Mesodermal cell (in vitro differentiated cells): Measurements from ENCODE around the gene ZNF670. TPM values are rescaled to one million over a fixed set of nuclear protein-coding genes. Genes with fewer than 3 reads are reported as not detected.
"Not testable (repeated sequence)": the region's sequence is repeated elsewhere in the genome, so short reads cannot be mapped to it uniquely, and the experiment has no call there.

Experiments
- H3K27ac ChIP-seq: 2 replicates; pipeline ENCODE4 v1.7.0; 2013; ENCODE audit warnings: mild to moderate bottlenecking, low read depth, low read length, moderate library complexity; ENCODE audit not compliant: severe bottlenecking
- H3K36me3 ChIP-seq: 2 replicates; pipeline ENCODE4 v1.7.1; 2013; ENCODE audit warnings: mild to moderate bottlenecking, low read length, moderate library complexity; ENCODE audit not compliant: control insufficient read depth, insufficient read depth
- H3K4me1 ChIP-seq: one replicate; pipeline ENCODE4 v1.7.1; 2013; ENCODE audit warnings: mild to moderate bottlenecking, low read length; ENCODE audit not compliant: insufficient read depth, control insufficient read depth, poor library complexity, severe bottlenecking
- H3K4me3 ChIP-seq: 2 replicates; pipeline ENCODE4 v1.7.0; 2013; ENCODE audit warnings: low read length, control low read depth, mild to moderate bottlenecking; ENCODE audit not compliant: insufficient read depth, poor library complexity, severe bottlenecking; ENCODE audit errors: extremely low read depth
- H3K9me3 ChIP-seq: 2 replicates; pipeline ENCODE4 v1.7.1; 2013; ENCODE audit warnings: mild to moderate bottlenecking, low read length, moderate library complexity; ENCODE audit not compliant: control insufficient read depth
- WGBS, 2 experiments: methylation state at CpG; one replicate each; pipeline ENCODE4 v1.1.5; 2013; ENCODE audit warnings: missing lambda C conversion rate in 2 of 2; ENCODE audit not compliant: insufficient coverage in 2 of 2; 5-methylcytosine and 5-hydroxymethylcytosine counted together
- polyA plus RNA-seq, 2 experiments: library from polyadenylated mRNA; stranded (reverse); fragments of 50-300 nt; gene quantifications; one replicate each; pipeline ENCODE4 v1.2.3, GENCODE V29; 2013

The ZNF670 gene
- 7.5 TPM for polyA plus RNA-seq (2013, experiment 1 of 2)
- polyA plus RNA-seq (2013, experiment 2 of 2) = 7.7 TPM

DNA sequence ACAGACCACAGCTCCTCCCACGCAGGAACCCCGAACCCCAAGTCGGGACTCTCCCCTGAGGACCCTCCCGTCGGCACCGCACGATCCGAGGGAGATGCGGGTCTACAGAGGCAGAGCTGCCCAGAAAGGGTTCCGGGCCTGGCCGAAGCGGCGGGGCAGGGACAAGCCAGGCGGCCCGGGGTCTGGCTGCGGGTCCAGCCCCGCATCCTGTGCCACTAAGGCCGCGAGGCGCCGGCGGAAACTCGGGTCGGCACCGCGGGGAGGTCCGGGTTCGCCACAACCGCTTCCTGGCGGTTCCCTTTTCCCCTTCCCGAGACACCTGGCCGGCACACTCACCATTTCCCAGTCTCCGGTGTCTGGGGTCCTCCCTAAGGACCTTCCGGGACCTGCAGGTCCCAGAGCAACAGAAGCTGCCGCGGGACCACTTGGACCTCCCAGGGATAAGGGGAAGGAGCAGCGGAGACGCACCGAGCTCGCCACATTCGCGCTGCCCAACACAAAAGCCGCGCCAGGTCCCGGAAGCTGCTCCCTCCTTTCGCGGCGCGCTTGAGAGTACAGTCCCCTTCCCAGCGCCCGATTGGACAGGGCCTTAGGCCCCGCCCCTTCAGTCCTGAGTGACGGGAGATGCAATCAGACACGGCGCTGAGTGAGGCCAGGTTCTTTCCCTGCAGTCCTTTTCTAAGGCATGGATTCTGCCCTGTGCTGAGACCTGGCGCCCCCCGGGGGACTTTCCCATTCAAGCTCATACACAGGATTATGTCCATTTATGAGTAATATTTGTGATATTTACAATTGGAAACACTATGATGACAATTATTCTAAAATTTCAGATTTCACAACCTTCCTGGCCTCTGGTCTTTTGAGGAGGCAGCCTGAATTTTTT lies at the start of gene ZNF670:
ZNF670 (minus strand) TSS at position 554 of the 883 bp plus-strand sequence; CDS start at position 339, 215 bp downstream.
- H3K27ac ChIP-seq = peak within 1 kb of the TSS; percentile 84
- 0 to 1% methylated on average over 42 to 52 of the region's 57 CpGs for WGBS, 2 experiments

DNA sequence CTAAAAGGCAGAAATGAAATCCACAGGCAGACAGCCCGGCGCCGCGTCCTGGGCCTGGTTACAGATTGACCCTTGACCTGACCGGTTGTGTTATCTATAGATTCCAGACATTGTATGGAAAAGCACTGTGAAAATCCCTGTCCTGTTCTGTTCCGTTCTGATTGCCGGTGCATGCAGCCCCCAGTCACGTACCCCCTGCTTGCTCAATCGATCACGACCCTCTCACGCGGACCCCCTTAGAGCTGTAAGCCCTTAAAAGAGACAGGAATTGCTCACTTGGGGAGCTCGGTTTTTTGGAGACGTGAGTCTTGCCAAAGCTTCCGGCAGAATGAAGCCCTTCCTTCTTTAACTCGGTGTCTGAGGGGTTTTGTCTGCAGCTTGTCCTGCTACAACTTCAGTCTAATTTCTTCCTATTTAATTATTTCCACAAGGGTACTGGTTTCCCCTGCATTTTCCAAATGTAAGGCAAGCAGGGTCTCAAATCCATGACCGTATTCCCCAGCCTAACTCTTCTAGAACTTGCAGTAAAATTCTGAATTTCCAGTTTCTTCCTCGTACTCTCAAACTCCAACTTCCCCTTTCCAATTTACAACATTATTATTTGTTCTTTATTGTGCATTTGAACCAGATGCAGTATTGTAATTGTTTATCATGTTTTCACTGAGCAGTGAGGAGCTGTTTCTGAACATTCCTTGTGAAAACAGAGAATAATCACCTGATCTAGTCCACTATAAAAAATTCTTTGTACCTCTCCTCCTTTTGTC lies 49.1 kb upstream of the ZNF670 start:
- Histone ChIP-seq H3K36me3 (peaks cover 33% of the 10 kb centered on the region), H3K4me3 (peak overlapping the region; percentile 41)
- not testable (repeated sequence) for H3K9me3 ChIP-seq, H3K4me1 ChIP-seq, H3K27ac ChIP-seq
- WGBS, 2 experiments = 43 to 56% methylated on average over 1 to 3 of the region's 18 CpGs

More for the DNA sequence above, at the start of gene ZNF670:
- Histone ChIP-seq H3K4me1 (no peaks in the 10 kb centered on the region), H3K36me3 (peaks cover 35% of the 10 kb centered on the region), H3K9me3 (peaks cover 31% of the 10 kb centered on the region), H3K4me3 (peak within 1 kb of the TSS; percentile 89)

GRCh38 chr1:247126601-247127000 lies 48.0 kb upstream of the ZNF670 start:
- not testable (repeated sequence) for H3K4me3 ChIP-seq, H3K27ac ChIP-seq, H3K4me1 ChIP-seq, H3K9me3 ChIP-seq
- peaks cover 28% of the 10 kb centered on the region for H3K36me3 ChIP-seq
- no CpG with 5 or more reads among the region's 46 CpGs for WGBS, 2 experiments

DNA sequence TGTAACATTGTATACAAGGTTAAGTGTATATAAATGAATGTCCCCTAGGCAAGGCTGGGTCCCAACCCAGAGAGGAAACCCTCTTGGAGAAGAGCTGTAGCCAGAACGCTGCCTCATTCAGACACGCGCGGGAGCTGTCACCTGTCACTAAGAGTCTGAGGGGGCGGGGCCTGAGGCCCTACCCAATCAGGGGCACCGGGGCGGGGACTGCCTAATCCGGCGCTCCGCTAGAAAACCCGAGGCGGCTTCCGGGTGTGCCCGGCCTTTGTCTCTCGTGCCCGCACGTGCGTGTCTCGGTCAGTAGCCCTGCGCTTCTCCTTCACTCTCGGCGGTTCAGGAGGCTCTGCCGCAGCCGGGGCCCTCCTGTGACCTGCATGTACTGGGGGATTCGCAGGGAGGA lies 47.6 kb upstream of the ZNF670 start:
- H3K27ac ChIP-seq, H3K4me1 ChIP-seq, H3K9me3 ChIP-seq, H3K4me3 ChIP-seq: not testable (repeated sequence)
- no CpG with 5 or more reads among the region's 25 CpGs for WGBS, 2 experiments
- H3K36me3 ChIP-seq = peaks cover 23% of the 10 kb centered on the region

GRCh38 chr1:247121382-247121781 lies 42.8 kb upstream of the ZNF670 start:
- H3K9me3 ChIP-seq = no peaks in the 10 kb centered on the region
- no peak overlapping the region for H3K27ac ChIP-seq
- WGBS, 2 experiments = 80 to 81% methylated on average over 1 to 2 of the region's 6 CpGs
- peaks cover 9% of the 10 kb centered on the region for H3K36me3 ChIP-seq
- H3K4me1 ChIP-seq = no peaks in the 10 kb centered on the region
- no peak overlapping the region for H3K4me3 ChIP-seq

DNA sequence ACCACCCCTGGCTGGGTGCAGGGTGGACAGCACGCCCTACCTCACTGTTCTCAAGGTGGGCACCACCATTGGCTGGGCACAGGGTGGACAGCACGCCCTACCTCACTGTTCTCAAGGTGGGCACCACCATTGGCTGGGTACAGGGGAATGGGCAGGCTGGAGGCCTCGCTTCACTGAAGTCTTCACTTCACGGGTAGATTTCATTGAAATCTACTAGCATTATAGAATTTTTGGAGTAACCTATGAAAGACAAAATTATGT lies 41.7 kb upstream of the ZNF670 start:
- not testable (repeated sequence) for H3K4me1 ChIP-seq, H3K27ac ChIP-seq, H3K4me3 ChIP-seq, H3K36me3 ChIP-seq, H3K9me3 ChIP-seq
- WGBS, 2 experiments = 83 to 100% methylated on average over 1 to 2 of the region's 4 CpGs

DNA sequence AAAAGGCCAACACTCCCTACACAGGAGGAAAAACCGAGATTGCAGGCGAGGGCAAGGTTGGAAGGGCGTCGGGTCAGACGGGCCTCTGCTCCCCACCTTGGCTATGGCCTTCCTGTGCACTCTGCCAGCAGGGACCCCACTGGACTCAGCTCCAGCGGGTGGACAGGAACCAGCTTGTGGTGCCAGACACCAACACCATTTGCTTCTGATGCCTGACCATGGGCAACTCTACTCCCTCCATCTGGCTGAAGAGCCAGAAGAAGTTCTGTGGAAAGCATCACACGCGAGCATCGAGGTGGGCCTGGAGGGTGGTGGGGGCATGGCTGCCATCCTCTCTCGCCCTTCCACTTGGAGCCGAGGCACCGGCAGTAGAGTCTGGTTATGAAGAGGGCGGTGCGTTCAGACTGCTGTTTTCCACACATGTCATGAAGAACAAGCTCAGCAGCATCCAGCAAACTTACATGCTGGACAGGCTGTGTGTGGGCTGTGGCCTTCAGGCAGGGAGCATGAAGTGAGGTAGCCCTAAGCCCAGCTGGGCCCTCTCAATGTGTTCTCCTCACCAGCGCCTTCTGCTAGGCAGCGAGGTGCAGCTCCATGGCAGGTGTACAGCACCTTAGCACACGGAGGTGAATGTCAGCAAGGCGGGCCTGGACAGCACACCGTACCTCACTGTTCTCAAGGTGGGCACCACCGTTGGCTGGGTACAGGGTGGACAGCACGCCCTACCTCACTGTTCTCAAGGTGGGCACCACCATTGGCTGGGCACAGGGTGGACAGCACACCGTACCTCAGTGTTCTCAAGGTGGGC lies 41.2 kb upstream of the ZNF670 start:
- WGBS, 2 experiments = 93 to 95% methylated on average over 20 of the region's 22 CpGs
- no peaks in the 10 kb centered on the region for H3K9me3 ChIP-seq
- peaks cover under 1% of the 10 kb centered on the region for H3K36me3 ChIP-seq
- no peak overlapping the region for H3K27ac ChIP-seq
- no peak overlapping the region for H3K4me3 ChIP-seq
- H3K4me1 ChIP-seq = no peaks in the 10 kb centered on the region

GRCh38 chr1:247118946-247119446 lies 40.4 kb upstream of the ZNF670 start:
- Histone ChIP-seq H3K36me3 (no peaks in the 10 kb centered on the region), H3K27ac (no peak overlapping the region), H3K4me3 (no peak overlapping the region), H3K4me1 (no peaks in the 10 kb centered on the region), H3K9me3 (no peaks in the 10 kb centered on the region)
- 55 to 75% methylated on average over 9 of the region's 11 CpGs for WGBS, 2 experiments

- WGBS, 2 experiments = 87 to 89% methylated on average over 5 to 7 of the region's 12 CpGs
- no peak overlapping the region for H3K27ac ChIP-seq
These were observed 36.9 kb upstream of the ZNF670 start for GRCh38 chr1:247115545-247115944.

DNA sequence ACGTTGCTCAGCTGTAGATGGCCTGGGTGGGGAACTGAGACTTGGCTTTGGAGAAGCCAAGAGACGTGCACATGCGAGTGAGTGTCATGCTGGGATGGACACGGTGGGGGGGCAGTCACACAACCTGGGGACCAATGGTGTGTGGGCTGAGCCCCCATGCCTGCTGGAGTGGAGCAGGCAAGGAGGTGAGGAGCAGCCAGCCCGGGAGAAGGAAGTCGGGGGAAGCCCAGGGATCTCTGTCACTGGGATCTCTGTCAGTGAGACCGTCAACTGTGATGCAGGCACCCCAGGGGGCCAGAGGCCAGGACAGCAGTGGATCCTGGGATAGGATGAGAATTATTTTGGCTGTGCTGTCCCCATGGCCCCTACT lies 36.5 kb upstream of the ZNF670 start:
- H3K4me3 ChIP-seq = no peak overlapping the region
- WGBS, 2 experiments = 64 to 65% methylated on average over 5 to 6 of the region's 7 CpGs
- peaks cover 8% of the 10 kb centered on the region for H3K4me1 ChIP-seq
- H3K36me3 ChIP-seq = no peaks in the 10 kb centered on the region
- H3K9me3 ChIP-seq = no peaks in the 10 kb centered on the region
- no peak overlapping the region for H3K27ac ChIP-seq

More at GRCh38 chr1:247115545-247115944, 36.9 kb upstream of the ZNF670 start:
- H3K36me3 ChIP-seq = no peaks in the 10 kb centered on the region
- peaks cover 8% of the 10 kb centered on the region for H3K4me1 ChIP-seq
- H3K4me3 ChIP-seq = no peak overlapping the region
- H3K9me3 ChIP-seq = no peaks in the 10 kb centered on the region
